ENCODE data around the gene SPG11.

DNA sequence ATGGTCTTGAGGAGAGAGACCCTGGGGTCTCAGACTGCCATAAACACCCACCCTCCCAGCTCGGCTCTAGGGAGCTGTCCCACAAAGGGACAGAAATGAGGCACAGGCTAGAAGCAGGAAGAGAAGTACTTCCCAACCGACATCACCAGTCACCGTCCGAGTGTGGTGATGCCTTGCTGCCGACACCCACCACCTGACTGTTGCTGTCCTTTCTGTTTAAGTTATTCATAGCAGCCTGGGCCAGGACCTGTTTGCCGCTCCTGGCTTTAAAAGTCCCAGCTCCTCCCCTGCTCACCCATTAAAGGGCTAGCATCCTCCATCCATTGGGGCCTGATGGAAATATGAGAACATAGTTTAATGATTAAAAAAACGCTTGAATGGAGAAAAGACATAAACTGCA is 13.2 kb upstream of the SPG11 start:
- TF ChIP-seq, protein P1, sequence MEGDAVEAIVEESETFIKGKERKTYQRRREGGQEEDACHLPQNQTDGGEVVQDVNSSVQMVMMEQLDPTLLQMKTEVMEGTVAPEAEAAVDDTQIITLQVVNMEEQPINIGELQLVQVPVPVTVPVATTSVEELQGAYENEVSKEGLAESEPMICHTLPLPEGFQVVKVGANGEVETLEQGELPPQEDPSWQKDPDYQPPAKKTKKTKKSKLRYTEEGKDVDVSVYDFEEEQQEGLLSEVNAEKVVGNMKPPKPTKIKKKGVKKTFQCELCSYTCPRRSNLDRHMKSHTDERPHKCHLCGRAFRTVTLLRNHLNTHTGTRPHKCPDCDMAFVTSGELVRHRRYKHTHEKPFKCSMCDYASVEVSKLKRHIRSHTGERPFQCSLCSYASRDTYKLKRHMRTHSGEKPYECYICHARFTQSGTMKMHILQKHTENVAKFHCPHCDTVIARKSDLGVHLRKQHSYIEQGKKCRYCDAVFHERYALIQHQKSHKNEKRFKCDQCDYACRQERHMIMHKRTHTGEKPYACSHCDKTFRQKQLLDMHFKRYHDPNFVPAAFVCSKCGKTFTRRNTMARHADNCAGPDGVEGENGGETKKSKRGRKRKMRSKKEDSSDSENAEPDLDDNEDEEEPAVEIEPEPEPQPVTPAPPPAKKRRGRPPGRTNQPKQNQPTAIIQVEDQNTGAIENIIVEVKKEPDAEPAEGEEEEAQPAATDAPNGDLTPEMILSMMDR (IDR thresholded peaks at IDR 0.05): no peak
- no peak for TF ChIP-seq ZFX (IDR thresholded peaks at IDR 0.05; ENCODE audit: borderline replicate concordance)
